ENCODE measurements around the gene TXNRD1. TPM values are rescaled to one million over a fixed set of nuclear protein-coding genes. Genes with fewer than 3 reads are reported as not detected.
A peak's percentile ranks its signal among the peaks of the same experiment; 100 is the strongest.

Gene TXNRD1
- total and polyA plus RNA-seq, 7 donors: 55.9 to 188 (median 121) TPM

GRCh38 chr12:104190641-104191176 is 24.9 kb upstream of the TXNRD1 start:
- DNase-seq: no peak
- intact Hi-C loops (cut with DNase I): no loop called here
- H3K4me1 ChIP-seq: peaks cover 0 to 10% (median 8%) of the 10 kb centered on the region in 4 donors
- H3K4me3 ChIP-seq: no peak overlapping the region
- TF ChIP-seq EP300 (IDR thresholded peaks at IDR 0.05): no peak
- TF ChIP-seq CTCF (IDR thresholded peaks at IDR 0.05): no peak
- no peak for TF ChIP-seq POLR2A (IDR thresholded peaks at IDR 0.05)
- no peak for TF ChIP-seq POLR2AphosphoS5 (IDR thresholded peaks at IDR 0.05)
- 94 to 98% methylated on average over 3 of the region's 3 CpGs for WGBS, 2 donors
- H3K9me3 ChIP-seq: no peaks in the 10 kb centered on the region
- H3K27ac ChIP-seq: peak overlapping the region in 1 of 4 donors; percentile 14
- H3K27me3 ChIP-seq: no peaks in the 10 kb centered on the region
- H3K36me3 ChIP-seq: no peaks in the 10 kb centered on the region

- H3K36me3 ChIP-seq: no peaks in the 10 kb centered on the region
- H3K9me3 ChIP-seq: no peaks in the 10 kb centered on the region
- H3K27me3 ChIP-seq: no peaks in the 10 kb centered on the region
- no peak for TF ChIP-seq CTCF (IDR thresholded peaks at IDR 0.05)
- no peak for TF ChIP-seq POLR2A (IDR thresholded peaks at IDR 0.05)
- no peak for TF ChIP-seq EP300 (IDR thresholded peaks at IDR 0.05)
- no peak for TF ChIP-seq POLR2AphosphoS5 (IDR thresholded peaks at IDR 0.05)
- H3K4me1 ChIP-seq: peaks cover 0 to 7% (median 2%) of the 10 kb centered on the region in 4 donors
- no peak for DNase-seq
- H3K4me3 ChIP-seq: no peak overlapping the region
- no peak overlapping the region for H3K27ac ChIP-seq
- 77 to 79% methylated on average over 2 of the region's 2 CpGs for WGBS, 2 donors
- intact Hi-C loops (cut with DNase I): no loop called here
Measured at GRCh38 chr12:104197264-104197663, 18.3 kb upstream of the TXNRD1 start.

- intact Hi-C loops (cut with DNase I): loop anchor here (5.0 to 10.0 kb wide), 3 partner anchors 157 to 855 kb away; no protein-coding TSS in a partner anchor
- Histone ChIP-seq H3K36me3 (no peaks in the 10 kb centered on the region), H3K9me3 (no peaks in the 10 kb centered on the region), H3K27me3 (no peaks in the 10 kb centered on the region), H3K4me1 (peaks cover 0 to 7% (median 2%) of the 10 kb centered on the region in 4 donors), H3K4me3 (no peak overlapping the region), H3K27ac (no peak overlapping the region)
- no peak for TF ChIP-seq EP300 (IDR thresholded peaks at IDR 0.05)
- DNase-seq: no peak
- 74 to 83% methylated on average over 2 of the region's 2 CpGs for WGBS, 2 donors
Measured at GRCh38 chr12:104199964-104200363, 15.6 kb upstream of the TXNRD1 start.

GRCh38 chr12:104201238-104202001 is 14.2 kb upstream of the TXNRD1 start:
- Histone ChIP-seq H3K4me3 (no peak overlapping the region), H3K27ac (no peak overlapping the region), H3K27me3 (no peaks in the 10 kb centered on the region), H3K36me3 (no peaks in the 10 kb centered on the region), H3K9me3 (no peaks in the 10 kb centered on the region), H3K4me1 (peaks cover 0 to 7% (median 2%) of the 10 kb centered on the region in 4 donors)
- intact Hi-C loops (cut with DNase I): loop anchor here (5.0 to 10.0 kb wide), 3 partner anchors 156 to 853 kb away; no protein-coding TSS in a partner anchor
- 36 to 46% methylated on average over 3 of the region's 3 CpGs for WGBS, 2 donors
- DNase-seq: no peak
- TF ChIP-seq CTCF (IDR thresholded peaks at IDR 0.05): peak; percentile 50 to 85 (median 76)
- TF ChIP-seq POLR2AphosphoS5 (IDR thresholded peaks at IDR 0.05): no peak

- Histone ChIP-seq H3K36me3 (no peaks in the 10 kb centered on the region), H3K27me3 (no peaks in the 10 kb centered on the region), H3K27ac (no peak overlapping the region), H3K9me3 (no peaks in the 10 kb centered on the region), H3K4me1 (peaks cover 0 to 12% (median 2%) of the 10 kb centered on the region in 4 donors), H3K4me3 (no peak overlapping the region)
- 88 to 90% methylated on average over 19 of the region's 19 CpGs for WGBS, 2 donors
- no peak for DNase-seq
- intact Hi-C loops (cut with DNase I): loop anchor here (5.0 to 10.0 kb wide), 3 partner anchors 152 to 850 kb away; no protein-coding TSS in a partner anchor
- TF ChIP-seq POLR2AphosphoS5 (IDR thresholded peaks at IDR 0.05) (no peak), EP300 (IDR thresholded peaks at IDR 0.05) (no peak), POLR2A (IDR thresholded peaks at IDR 0.05) (no peak)
Measured at GRCh38 chr12:104204690-104205480, 10.7 kb upstream of the TXNRD1 start.
